Activated T-helper 17 cell treated with anti-CD3 and anti-CD28 coated beads, Interleukin-2, amount 50 U/mL, for 72 hours (primary cell): ENCODE data around the gene DRC3. TPM values are rescaled to one million over a fixed set of nuclear protein-coding genes. Genes with fewer than 3 reads are reported as not detected.
"Not testable (repeated sequence)": the region's sequence is repeated elsewhere in the genome, so short reads cannot be mapped to it uniquely, and the experiment has no call there.

ENCODE experiments used
- ATAC-seq: fragments of 150-1000 bp; cut with Tn5 transposase; replicated peaks from 2 replicates; pipeline ENCODE4 v1.10.0; 2021; ENCODE audit warnings: mild to moderate bottlenecking, moderate library complexity
- H3K27ac Mint-ChIP-seq: one replicate; pipeline ENCODE4 v1.8.0; 2022; ENCODE audit warnings: mixed read lengths
- H3K27me3 Mint-ChIP-seq: one replicate; pipeline ENCODE4 v1.8.0; 2022; ENCODE audit warnings: mixed read lengths
- H3K36me3 Mint-ChIP-seq: one replicate; pipeline ENCODE4 v1.8.0; 2022; ENCODE audit warnings: low read depth, mild to moderate bottlenecking, mixed read lengths
- H3K4me1 Mint-ChIP-seq: one replicate; pipeline ENCODE4 v1.8.0; 2022; ENCODE audit warnings: mixed read lengths
- H3K4me3 Mint-ChIP-seq: one replicate; pipeline ENCODE4 v1.8.0; 2022; ENCODE audit warnings: mild to moderate bottlenecking, mixed read lengths
- H3K9me3 Mint-ChIP-seq: one replicate; pipeline ENCODE4 v1.8.0; 2022; ENCODE audit warnings: mixed read lengths
- total RNA-seq, 2 donors: library from RNA; stranded (reverse); gene quantifications; one replicate each; pipeline ENCODE4 v1.2.3, GENCODE V29; 2022

The DRC3 gene
- total RNA-seq, 2 donors from 2014 or later, result 0.58 TPM; not detected in 1

DNA sequence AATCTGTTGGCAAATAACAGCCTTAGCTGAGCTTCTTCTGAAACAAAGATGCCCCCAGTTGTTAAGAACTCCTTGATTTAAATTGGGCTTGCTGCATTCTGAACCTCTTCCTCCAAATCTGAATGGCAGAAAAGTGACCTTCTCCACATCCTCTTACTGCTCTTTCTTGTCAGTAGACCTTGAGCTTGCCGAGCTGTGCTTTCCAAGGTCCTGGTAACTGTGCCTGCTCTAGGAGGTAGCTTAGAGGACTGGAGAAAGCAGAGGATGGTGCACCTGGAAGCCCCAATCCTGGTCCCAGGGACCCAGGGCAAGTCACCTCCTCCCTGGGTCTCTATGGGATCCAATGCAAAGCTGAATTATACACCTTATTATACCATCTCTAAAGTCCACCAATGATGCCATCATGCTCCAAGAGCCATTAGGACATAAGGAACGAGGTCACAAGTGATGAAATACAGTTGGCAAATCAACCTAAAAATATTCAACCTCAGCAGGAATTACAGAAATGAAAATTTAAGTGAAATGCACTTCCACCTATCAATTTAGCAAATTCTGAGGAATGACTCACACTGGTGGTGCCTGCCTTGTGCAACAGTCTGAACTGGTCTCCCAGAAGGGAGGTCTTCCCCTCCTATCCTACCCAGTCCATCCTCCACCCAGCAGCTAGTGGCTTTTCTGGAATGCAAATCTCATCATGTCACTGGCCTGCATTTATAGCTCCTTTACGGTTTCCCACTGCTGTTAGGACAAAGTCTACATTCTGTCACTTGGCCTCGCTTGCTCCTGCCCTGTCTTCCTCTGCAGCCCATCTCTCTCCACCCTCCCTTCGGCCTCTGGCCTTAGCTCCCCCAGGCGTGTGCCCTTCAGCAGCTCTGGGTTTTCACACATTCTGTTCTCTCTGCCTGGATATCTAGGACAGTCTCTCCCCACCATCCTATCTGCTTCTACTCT lies 37.1 kb upstream of the DRC3 start:
- no peak overlapping the region for H3K4me3 Mint-ChIP-seq
- no peaks in the 10 kb centered on the region for H3K27me3 Mint-ChIP-seq
- peaks cover 16% of the 10 kb centered on the region for H3K4me1 Mint-ChIP-seq
- no peak for ATAC-seq
- no peak overlapping the region for H3K27ac Mint-ChIP-seq
- no peaks in the 10 kb centered on the region for H3K9me3 Mint-ChIP-seq
- no peaks in the 10 kb centered on the region for H3K36me3 Mint-ChIP-seq

GRCh38 chr17:17937201-17937853 lies 35.3 kb upstream of the DRC3 start:
- H3K9me3 Mint-ChIP-seq, result no peaks in the 10 kb centered on the region
- no peaks in the 10 kb centered on the region for H3K27me3 Mint-ChIP-seq
- H3K4me3 Mint-ChIP-seq, result no peak overlapping the region
- ATAC-seq, result no peak
- no peak overlapping the region for H3K27ac Mint-ChIP-seq
- peaks cover 16% of the 10 kb centered on the region for H3K4me1 Mint-ChIP-seq
- H3K36me3 Mint-ChIP-seq, result no peaks in the 10 kb centered on the region

DNA sequence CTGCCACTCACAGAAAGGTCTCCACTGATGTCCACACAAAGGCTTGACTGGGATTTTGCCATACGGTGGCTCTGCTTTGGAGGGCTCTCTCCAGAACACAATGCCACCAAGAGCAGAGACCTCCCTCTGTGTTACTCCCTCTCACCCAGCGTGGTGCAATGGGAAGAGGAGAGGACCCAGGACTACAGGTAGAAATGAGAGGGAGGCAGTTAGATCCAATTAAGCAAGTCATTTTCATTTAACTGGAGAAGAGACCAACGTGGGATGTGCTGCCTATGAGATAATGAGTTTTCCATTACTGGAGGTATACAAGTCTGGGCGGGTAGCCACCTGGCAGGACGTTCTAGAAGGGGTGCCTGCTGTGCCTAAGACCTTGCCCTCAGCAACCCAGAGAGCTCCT lies 34.7 kb upstream of the DRC3 start:
- no peaks in the 10 kb centered on the region for H3K9me3 Mint-ChIP-seq

GRCh38 chr17:17938388-17939107 lies 34.1 kb upstream of the DRC3 start:
- H3K9me3 Mint-ChIP-seq, result no peaks in the 10 kb centered on the region
- peaks cover 16% of the 10 kb centered on the region for H3K4me1 Mint-ChIP-seq
- no peaks in the 10 kb centered on the region for H3K27me3 Mint-ChIP-seq
- H3K36me3 Mint-ChIP-seq, result no peaks in the 10 kb centered on the region
- no peak for ATAC-seq
- H3K27ac Mint-ChIP-seq, result no peak overlapping the region
- no peak overlapping the region for H3K4me3 Mint-ChIP-seq

More for the DNA sequence above, 34.7 kb upstream of the DRC3 start:
- H3K27ac Mint-ChIP-seq, result no peak overlapping the region
- ATAC-seq, result no peak
- H3K27me3 Mint-ChIP-seq, result no peaks in the 10 kb centered on the region
- no peak overlapping the region for H3K4me3 Mint-ChIP-seq
- H3K36me3 Mint-ChIP-seq, result no peaks in the 10 kb centered on the region
- peaks cover 16% of the 10 kb centered on the region for H3K4me1 Mint-ChIP-seq

DNA sequence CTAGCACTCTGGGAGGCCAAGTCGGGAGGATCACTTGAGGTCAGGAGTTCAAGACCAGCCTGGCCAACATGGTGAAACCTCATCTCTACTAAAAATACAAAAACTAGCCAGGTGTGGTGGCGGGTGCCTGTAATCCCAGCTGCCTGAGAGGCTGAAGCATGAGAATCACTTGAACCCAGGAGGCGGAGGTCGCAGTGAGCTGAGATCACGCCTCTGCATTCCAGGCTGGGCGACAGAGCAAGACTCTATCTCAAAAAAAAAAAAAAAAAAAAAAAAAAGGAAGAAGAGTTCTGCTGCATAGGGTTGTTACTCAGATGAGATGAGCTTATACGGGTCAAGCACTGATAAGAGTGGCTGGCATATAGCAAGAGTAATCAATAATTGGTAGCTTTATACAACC lies 32.7 kb upstream of the DRC3 start:
- not testable (repeated sequence) for ATAC-seq, H3K27me3 Mint-ChIP-seq, H3K36me3 Mint-ChIP-seq, H3K4me3 Mint-ChIP-seq, H3K27ac Mint-ChIP-seq, H3K9me3 Mint-ChIP-seq
- H3K4me1 Mint-ChIP-seq, result peaks cover 13% of the 10 kb centered on the region

- no peak overlapping the region for H3K27ac Mint-ChIP-seq
- H3K4me1 Mint-ChIP-seq, result peaks cover 8% of the 10 kb centered on the region
- H3K4me3 Mint-ChIP-seq, result no peak overlapping the region
- no peaks in the 10 kb centered on the region for H3K9me3 Mint-ChIP-seq
- H3K36me3 Mint-ChIP-seq, result no peaks in the 10 kb centered on the region
- no peaks in the 10 kb centered on the region for H3K27me3 Mint-ChIP-seq
- no peak for ATAC-seq
Observed at GRCh38 chr17:17940441-17940911, 32.2 kb upstream of the DRC3 start.

- no peak overlapping the region for H3K4me3 Mint-ChIP-seq
- H3K4me1 Mint-ChIP-seq, result peaks cover 2% of the 10 kb centered on the region
- H3K9me3 Mint-ChIP-seq, result no peaks in the 10 kb centered on the region
- H3K36me3 Mint-ChIP-seq, result no peaks in the 10 kb centered on the region
- no peak overlapping the region for H3K27ac Mint-ChIP-seq
- no peaks in the 10 kb centered on the region for H3K27me3 Mint-ChIP-seq
- ATAC-seq, result no peak
Observed at GRCh38 chr17:17941015-17941414, 31.6 kb upstream of the DRC3 start.

GRCh38 chr17:17942846-17943245 lies 29.8 kb upstream of the DRC3 start:
- peak overlapping the region; percentile 25 for H3K27ac Mint-ChIP-seq
- H3K4me1 Mint-ChIP-seq, result no peaks in the 10 kb centered on the region
- ATAC-seq, result no peak
- no peak overlapping the region for H3K4me3 Mint-ChIP-seq
- no peaks in the 10 kb centered on the region for H3K27me3 Mint-ChIP-seq
- H3K36me3 Mint-ChIP-seq, result no peaks in the 10 kb centered on the region
- no peaks in the 10 kb centered on the region for H3K9me3 Mint-ChIP-seq

DNA sequence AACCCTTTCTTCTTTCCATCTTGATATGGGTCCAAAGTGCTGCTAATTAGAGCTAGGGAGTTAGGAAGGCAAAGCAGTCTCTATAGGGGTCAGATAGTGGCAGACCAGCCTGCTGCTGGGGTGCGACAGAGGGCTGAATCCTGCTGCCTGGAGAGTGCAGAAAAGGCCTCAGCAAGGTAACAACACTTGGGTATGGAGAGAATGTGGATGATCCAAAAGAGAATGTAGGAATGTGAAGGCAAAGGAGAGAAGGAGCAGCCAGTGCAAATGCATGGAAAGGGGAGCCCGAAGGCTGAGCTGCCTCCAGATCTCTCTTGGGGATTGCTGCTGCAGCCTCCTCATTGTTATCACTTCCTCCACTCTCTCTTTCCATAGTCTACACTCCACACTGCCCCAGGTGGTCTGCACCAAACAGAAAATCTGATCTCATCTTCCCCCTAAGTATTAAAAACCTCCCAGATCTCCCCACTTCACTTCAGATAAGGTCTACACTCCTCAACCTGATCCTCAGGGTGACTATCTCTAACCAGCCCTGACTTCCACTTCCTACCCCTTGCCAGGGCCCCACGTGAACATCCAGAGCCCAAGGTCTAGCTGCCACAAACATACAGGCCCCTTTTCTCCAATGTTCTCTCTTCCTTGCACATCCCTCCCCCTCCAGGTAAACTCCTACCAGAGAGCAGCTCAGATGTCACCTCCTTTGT lies 29.2 kb upstream of the DRC3 start:
- H3K36me3 Mint-ChIP-seq, result no peaks in the 10 kb centered on the region
- H3K9me3 Mint-ChIP-seq, result no peaks in the 10 kb centered on the region
- ATAC-seq, result no peak
- no peak overlapping the region for H3K4me3 Mint-ChIP-seq
- no peaks in the 10 kb centered on the region for H3K27me3 Mint-ChIP-seq
- peak overlapping the region; percentile 25 for H3K27ac Mint-ChIP-seq
- H3K4me1 Mint-ChIP-seq, result no peaks in the 10 kb centered on the region

DNA sequence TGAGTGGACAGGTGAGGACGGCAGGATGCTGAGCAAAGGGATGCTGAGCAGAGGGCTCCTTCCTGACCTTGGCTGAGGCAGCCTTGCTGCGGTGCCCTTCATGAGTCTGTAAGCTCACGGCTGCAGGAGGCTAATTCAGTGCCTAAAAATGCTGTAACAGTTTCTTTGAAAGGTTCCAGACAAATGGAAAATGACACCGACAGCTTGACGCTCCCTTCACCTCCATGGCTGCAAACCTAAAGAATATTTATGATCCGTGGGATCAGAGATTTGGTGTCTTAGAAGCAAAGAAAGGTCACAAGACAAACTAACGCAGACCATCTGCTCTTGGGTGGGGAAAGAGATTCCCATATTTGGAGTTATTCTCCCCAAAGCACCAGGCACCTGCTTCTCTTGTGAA lies 28.4 kb upstream of the DRC3 start:
- H3K36me3 Mint-ChIP-seq, result no peaks in the 10 kb centered on the region
- no peaks in the 10 kb centered on the region for H3K27me3 Mint-ChIP-seq
- peaks cover 1% of the 10 kb centered on the region for H3K4me1 Mint-ChIP-seq
- ATAC-seq, result no peak
- no peaks in the 10 kb centered on the region for H3K9me3 Mint-ChIP-seq
- H3K27ac Mint-ChIP-seq, result no peak overlapping the region
- no peak overlapping the region for H3K4me3 Mint-ChIP-seq

DNA sequence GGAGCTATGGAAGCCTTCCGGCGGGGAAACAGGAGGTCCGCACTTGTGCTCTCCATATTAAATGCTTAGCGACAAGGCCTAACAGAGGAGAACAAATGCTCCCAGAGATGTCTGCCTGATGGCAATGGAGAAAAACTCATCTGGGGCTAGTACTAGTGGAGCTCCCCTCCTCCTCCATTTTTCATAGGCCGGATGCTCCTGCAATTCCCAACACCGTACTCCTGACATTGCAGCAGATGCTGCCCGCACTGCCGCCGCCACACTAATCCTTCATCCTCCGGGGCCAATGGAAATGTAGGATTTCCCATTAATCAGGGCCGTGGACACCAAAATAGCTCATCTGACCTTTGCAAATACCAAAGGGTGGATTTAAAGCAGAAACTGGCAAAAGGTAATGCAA lies 27.9 kb upstream of the DRC3 start:
- Mint-ChIP-seq H3K27me3 (no peaks in the 10 kb centered on the region), H3K36me3 (no peaks in the 10 kb centered on the region), H3K27ac (no peak overlapping the region), H3K4me3 (no peak overlapping the region), H3K9me3 (no peaks in the 10 kb centered on the region), H3K4me1 (peaks cover 5% of the 10 kb centered on the region)
- no peak for ATAC-seq

- Mint-ChIP-seq H3K4me1 (peaks cover 5% of the 10 kb centered on the region), H3K27ac (no peak overlapping the region), H3K9me3 (no peaks in the 10 kb centered on the region), H3K27me3 (no peaks in the 10 kb centered on the region), H3K36me3 (no peaks in the 10 kb centered on the region), H3K4me3 (no peak overlapping the region)
- ATAC-seq, result no peak
Observed at GRCh38 chr17:17946093-17946492, 26.6 kb upstream of the DRC3 start.

DNA sequence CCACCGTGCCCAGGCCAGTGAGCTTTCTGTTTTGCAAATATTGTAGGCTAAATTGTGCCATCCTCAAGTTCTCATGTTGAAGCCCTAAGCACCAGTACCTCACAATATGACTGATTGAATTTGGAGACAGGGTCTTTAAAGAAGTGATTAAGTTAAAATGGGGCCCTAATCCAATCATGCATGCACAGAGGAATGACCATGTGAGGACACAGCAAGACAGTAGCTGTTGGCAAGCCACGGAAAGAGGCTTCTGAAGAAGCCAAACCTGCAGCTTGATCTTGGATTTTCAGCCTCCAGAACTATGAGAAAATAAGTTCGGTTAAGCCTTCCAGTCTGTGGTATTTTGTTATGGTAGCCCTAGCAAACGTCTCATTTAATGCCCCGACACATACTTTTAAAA lies 25.4 kb upstream of the DRC3 start:
- Mint-ChIP-seq H3K9me3 (no peaks in the 10 kb centered on the region), H3K27ac (no peak overlapping the region), H3K4me1 (peaks cover 5% of the 10 kb centered on the region), H3K4me3 (no peak overlapping the region), H3K36me3 (no peaks in the 10 kb centered on the region), H3K27me3 (no peaks in the 10 kb centered on the region)
- no peak for ATAC-seq

- ATAC-seq, result peak; percentile 75
- Mint-ChIP-seq H3K27me3 (no peaks in the 10 kb centered on the region), H3K27ac (peak overlapping the region; percentile 10), H3K9me3 (no peaks in the 10 kb centered on the region), H3K36me3 (no peaks in the 10 kb centered on the region), H3K4me1 (peaks cover 5% of the 10 kb centered on the region), H3K4me3 (no peak overlapping the region)
Observed at GRCh38 chr17:17947966-17948365, 24.7 kb upstream of the DRC3 start.
